ENCODE results near the gene TRRAP.
A peak's percentile ranks its signal among the peaks of the same experiment; 100 is the strongest.
"Not testable (repeated sequence)": the region's sequence is repeated elsewhere in the genome, so short reads cannot be mapped to it uniquely, and the experiment has no call there.

The TRRAP gene

DNA sequence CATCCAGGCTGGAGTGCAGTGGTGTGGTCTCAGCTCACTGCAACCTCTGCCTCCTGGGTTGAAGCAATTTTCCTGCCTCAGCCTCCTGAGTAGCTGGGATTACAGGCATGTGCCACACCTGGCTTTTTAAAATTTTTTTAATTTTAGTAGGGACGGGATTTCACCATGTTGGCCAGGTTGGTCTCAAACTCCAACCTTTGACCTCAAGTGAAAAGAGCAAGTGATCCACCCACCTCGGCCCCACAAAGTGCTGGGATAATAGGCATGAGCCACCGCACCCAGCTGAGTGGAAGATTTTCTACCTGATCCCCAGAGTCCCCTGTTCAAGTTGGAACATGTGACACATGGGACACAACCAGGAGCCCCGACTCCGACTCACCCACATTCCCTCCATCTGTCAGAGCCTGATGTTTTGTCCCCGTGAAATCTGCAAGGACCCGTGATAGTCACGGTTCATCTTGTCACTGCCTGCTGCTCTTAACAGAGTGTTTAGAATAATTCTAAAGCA, 161.1 kb downstream of the TRRAP start:
- Histone ChIP-seq H3K4me3 (ENCODE audit: severe bottlenecking) (no peak overlapping the region), H3K9me3 (ENCODE audit: severe bottlenecking) (no peaks in the 10 kb centered on the region), H3K27me3 (ENCODE audit: insufficient read depth, poor library complexity, severe bottlenecking) (no peaks in the 10 kb centered on the region), H3K4me1 (ENCODE audit: insufficient read depth, poor library complexity, severe bottlenecking) (no peaks in the 10 kb centered on the region), H3K36me3 (ENCODE audit: low read depth) (peaks cover 93% of the 10 kb centered on the region), H3K27ac (ENCODE audit: poor library complexity, severe bottlenecking) (no peak overlapping the region)
- no peak for ATAC-seq (ENCODE audit: low read depth)
- TF ChIP-seq, protein P1, sequence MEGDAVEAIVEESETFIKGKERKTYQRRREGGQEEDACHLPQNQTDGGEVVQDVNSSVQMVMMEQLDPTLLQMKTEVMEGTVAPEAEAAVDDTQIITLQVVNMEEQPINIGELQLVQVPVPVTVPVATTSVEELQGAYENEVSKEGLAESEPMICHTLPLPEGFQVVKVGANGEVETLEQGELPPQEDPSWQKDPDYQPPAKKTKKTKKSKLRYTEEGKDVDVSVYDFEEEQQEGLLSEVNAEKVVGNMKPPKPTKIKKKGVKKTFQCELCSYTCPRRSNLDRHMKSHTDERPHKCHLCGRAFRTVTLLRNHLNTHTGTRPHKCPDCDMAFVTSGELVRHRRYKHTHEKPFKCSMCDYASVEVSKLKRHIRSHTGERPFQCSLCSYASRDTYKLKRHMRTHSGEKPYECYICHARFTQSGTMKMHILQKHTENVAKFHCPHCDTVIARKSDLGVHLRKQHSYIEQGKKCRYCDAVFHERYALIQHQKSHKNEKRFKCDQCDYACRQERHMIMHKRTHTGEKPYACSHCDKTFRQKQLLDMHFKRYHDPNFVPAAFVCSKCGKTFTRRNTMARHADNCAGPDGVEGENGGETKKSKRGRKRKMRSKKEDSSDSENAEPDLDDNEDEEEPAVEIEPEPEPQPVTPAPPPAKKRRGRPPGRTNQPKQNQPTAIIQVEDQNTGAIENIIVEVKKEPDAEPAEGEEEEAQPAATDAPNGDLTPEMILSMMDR (IDR thresholded peaks at IDR 0.05; ENCODE audit: poor library complexity, severe bottlenecking), result no peak
- no peak for DNase-seq (ENCODE audit: low spot score)

DNA sequence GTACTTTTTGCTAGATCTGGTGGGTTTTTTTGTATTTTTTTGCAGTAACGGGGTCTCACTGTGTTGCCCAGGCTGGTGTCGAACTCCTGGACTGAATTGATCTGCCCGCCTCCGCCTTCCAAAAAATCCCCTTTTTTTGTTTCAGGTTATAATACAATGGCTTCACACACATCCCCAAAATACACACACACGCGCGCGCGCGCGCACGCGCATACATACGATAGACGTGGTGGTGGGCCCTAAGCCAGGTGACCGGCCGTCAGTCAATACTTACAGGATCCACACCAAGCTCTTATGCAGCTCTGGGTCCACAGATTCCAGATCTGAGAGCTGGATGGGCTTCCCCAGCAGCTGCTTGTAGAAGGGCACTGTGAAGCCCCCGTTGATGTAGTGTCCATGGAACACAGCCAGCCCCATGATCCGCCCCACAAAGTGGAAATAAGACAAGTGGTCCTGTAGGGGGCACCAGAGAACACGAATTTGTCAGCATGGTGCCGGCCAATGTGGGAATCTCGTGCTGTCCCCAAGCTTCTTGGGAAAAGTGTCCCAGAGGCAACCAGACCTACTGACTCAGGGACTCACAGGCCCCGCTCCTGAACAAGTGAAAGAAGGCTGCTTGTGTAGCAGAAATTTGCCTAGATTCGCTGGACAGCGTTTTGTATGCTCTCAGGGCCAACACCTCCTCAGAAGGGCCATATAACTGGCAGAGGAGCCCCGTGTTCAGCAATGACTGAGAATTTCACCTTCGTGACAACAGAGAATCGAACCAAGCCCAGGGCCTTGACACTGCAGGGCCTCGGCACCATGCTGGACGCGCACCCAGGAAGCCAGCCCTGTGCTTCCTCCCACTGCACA, 162.0 kb downstream of the TRRAP start:
- Histone ChIP-seq H3K27ac (ENCODE audit: poor library complexity, severe bottlenecking) (peak overlapping the region; percentile 42), H3K27me3 (ENCODE audit: insufficient read depth, poor library complexity, severe bottlenecking) (no peaks in the 10 kb centered on the region), H3K4me3 (ENCODE audit: severe bottlenecking) (no peak overlapping the region), H3K36me3 (ENCODE audit: low read depth) (peaks cover 93% of the 10 kb centered on the region), H3K9me3 (ENCODE audit: severe bottlenecking) (no peaks in the 10 kb centered on the region), H3K4me1 (ENCODE audit: insufficient read depth, poor library complexity, severe bottlenecking) (no peaks in the 10 kb centered on the region)
- TF ChIP-seq, protein P1 (IDR thresholded peaks at IDR 0.05; ENCODE audit: poor library complexity, severe bottlenecking), result peak; percentile 82
- DNase-seq (ENCODE audit: low spot score), result no peak
- peak; percentile 64 for ATAC-seq (ENCODE audit: low read depth)

DNA sequence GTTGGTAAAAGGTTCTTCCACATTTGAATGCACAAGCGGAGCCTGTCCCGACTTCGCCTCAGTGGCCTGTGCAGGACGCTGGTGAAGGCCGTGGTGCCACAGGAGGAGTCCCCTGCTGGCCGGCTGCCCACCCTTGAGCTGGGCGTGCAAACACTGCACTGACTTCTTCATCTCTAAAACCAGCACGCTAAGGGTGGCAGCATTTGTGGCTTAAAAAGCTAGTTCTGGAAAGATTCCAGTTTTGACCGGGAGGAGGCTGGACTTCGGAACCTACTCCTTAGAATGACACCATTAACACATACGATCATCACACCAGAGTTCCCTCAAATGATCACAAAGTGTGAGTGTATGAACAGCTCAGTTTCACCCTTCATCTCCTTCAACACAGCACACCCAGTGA, 163.2 kb downstream of the TRRAP start:
- TF ChIP-seq, protein P1 (IDR thresholded peaks at IDR 0.05; ENCODE audit: poor library complexity, severe bottlenecking), result no peak
- no peak for ATAC-seq (ENCODE audit: low read depth)
- H3K27ac ChIP-seq (ENCODE audit: poor library complexity, severe bottlenecking), result peak overlapping the region; percentile 42

DNA sequence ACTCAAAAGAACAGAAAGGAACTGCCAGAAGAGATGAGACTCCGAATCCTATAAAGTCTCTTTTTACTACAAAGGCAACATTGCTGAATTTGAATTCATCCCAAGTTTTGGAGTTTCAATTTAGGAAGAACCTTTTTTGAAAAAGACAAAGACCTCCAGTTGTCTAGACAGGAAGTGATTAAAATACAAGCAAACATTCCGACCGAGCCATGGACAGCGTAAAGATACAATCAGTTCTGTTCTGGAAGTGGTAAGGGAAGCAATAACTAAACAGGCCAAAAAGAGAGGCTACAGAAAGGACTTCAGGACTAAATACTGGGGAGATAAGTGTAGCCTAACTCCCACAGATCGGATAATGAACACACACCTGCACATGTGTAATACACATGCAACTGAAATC, 164.6 kb downstream of the TRRAP start:
- peak overlapping the region; percentile 42 for H3K27ac ChIP-seq (ENCODE audit: poor library complexity, severe bottlenecking)
- DNase-seq (ENCODE audit: low spot score), result no peak
- H3K27me3 ChIP-seq (ENCODE audit: insufficient read depth, poor library complexity, severe bottlenecking), result no peaks in the 10 kb centered on the region
- no peaks in the 10 kb centered on the region for H3K9me3 ChIP-seq (ENCODE audit: severe bottlenecking)
- TF ChIP-seq, protein P1 (IDR thresholded peaks at IDR 0.05; ENCODE audit: poor library complexity, severe bottlenecking), result no peak
- no peak for ATAC-seq (ENCODE audit: low read depth)
- no peaks in the 10 kb centered on the region for H3K4me1 ChIP-seq (ENCODE audit: insufficient read depth, poor library complexity, severe bottlenecking)
- H3K36me3 ChIP-seq (ENCODE audit: low read depth), result peaks cover 91% of the 10 kb centered on the region
- no peak overlapping the region for H3K4me3 ChIP-seq (ENCODE audit: severe bottlenecking)

More for the DNA sequence above, 163.2 kb downstream of the TRRAP start:
- Histone ChIP-seq H3K36me3 (ENCODE audit: low read depth) (peaks cover 92% of the 10 kb centered on the region), H3K4me3 (ENCODE audit: severe bottlenecking) (no peak overlapping the region), H3K27me3 (ENCODE audit: insufficient read depth, poor library complexity, severe bottlenecking) (no peaks in the 10 kb centered on the region), H3K9me3 (ENCODE audit: severe bottlenecking) (no peaks in the 10 kb centered on the region), H3K4me1 (ENCODE audit: insufficient read depth, poor library complexity, severe bottlenecking) (no peaks in the 10 kb centered on the region)
- DNase-seq (ENCODE audit: low spot score), result no peak

DNA sequence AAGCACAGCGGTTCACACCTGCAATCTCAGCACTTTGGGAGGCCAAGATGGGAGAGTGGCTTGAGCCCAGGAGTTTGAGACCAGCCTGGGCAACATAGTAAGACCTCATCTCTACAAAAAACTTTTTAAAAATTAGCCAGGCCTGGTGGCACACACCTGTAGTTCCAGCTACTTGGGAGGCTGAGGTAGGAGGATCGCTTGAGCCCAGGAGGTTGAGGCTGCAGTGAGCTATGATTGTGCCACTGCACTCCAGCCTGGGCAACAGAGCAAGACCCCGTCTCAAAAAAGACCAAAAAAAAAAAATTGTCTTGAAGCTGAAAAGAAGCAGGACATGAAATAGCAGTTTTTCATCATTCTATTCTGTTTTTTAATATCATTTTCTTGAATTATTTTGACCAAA, 166.5 kb downstream of the TRRAP start:
- not testable (repeated sequence) for H3K9me3 ChIP-seq (ENCODE audit: severe bottlenecking); H3K27me3 ChIP-seq (ENCODE audit: insufficient read depth, poor library complexity, severe bottlenecking); DNase-seq (ENCODE audit: low spot score); ATAC-seq (ENCODE audit: low read depth); H3K4me3 ChIP-seq (ENCODE audit: severe bottlenecking); H3K4me1 ChIP-seq (ENCODE audit: insufficient read depth, poor library complexity, severe bottlenecking); H3K27ac ChIP-seq (ENCODE audit: poor library complexity, severe bottlenecking)
- H3K36me3 ChIP-seq (ENCODE audit: low read depth), result peaks cover 96% of the 10 kb centered on the region

DNA sequence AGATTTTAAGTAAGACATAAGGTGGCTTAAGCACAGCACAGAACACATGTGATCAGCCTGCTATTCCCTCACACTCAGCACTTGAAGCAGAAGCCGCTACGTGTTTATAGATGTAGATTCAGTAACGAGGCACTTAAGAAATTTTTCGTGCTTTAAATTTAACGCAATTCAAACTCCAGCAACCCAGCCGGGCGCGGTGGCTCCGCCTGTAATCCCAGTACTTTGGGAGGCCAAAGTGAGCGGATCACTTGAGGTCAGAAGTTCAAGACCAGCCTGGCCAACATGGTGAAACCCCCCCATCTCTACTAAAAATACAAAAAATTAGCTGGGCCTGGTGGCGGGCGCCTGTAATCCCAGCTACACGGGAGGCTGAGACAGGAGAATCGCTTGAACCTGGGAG, 167.9 kb downstream of the TRRAP start:
- DNase-seq (ENCODE audit: low spot score); H3K27ac ChIP-seq (ENCODE audit: poor library complexity, severe bottlenecking); H3K4me3 ChIP-seq (ENCODE audit: severe bottlenecking); H3K27me3 ChIP-seq (ENCODE audit: insufficient read depth, poor library complexity, severe bottlenecking); H3K9me3 ChIP-seq (ENCODE audit: severe bottlenecking); ATAC-seq (ENCODE audit: low read depth): not testable (repeated sequence)
- Histone ChIP-seq H3K4me1 (ENCODE audit: insufficient read depth, poor library complexity, severe bottlenecking) (peaks cover 11% of the 10 kb centered on the region), H3K36me3 (ENCODE audit: low read depth) (peaks cover 94% of the 10 kb centered on the region)

Data from RWPE2 (cell line).